ENCODE data around the gene TBC1D1. TPM values are rescaled to one million over a fixed set of nuclear protein-coding genes. Genes with fewer than 3 reads are reported as not detected.

The TBC1D1 gene
- total and polyA plus RNA-seq, 5 donors, result 86.7 to 134 (median 116) TPM

DNA sequence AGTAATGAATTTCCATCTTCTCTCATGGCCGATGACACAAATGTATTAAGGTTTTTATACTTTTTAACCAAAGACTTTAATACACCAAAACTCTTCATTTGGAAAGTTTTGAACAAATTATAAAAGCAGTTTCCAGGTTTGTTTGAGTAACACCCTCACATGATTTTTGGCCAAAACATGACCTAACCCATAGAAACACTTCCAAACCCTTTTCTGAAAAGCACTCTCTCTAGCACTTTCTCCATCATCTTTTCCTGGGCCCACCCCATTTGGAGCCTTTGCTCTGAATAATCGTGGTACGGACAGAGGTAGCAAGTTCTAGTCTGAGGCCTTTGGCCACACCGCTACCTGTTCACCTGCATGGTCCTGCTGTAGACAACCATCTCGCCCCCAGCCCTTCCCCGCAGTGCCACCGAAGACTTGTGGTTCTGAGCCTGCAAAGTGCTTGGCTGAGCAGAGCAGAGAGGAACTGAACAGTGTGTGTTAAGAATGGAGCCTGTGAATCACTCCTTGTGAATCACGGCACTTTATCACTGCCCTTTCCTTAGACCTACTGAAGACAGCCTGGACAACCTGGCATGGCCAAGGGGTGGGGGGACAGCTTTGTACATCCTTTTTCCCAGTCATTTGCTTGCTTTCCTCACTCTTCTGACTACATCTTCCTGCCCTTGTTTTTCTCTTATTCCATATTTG, 251.1 kb downstream of the TBC1D1 start:
- Histone ChIP-seq H3K9me3 (ENCODE audit: control insufficient read depth, low read length) (no peaks in the 10 kb centered on the region), H3K4me1 (ENCODE audit: control insufficient read depth, insufficient read depth, low read length) (peaks cover 3% of the 10 kb centered on the region), H3K4me3 (ENCODE audit: low read length) (no peak overlapping the region), H3K27me3 (ENCODE audit: control insufficient read depth, insufficient read depth) (no peaks in the 10 kb centered on the region), H3K27ac (ENCODE audit: low read length) (no peak overlapping the region)
- intact Hi-C loops (cut with DNase I), result no loop called here
- no peak for DNase-seq
- ATAC-seq, result peak in 1 of 2 donors; percentile 64
- WGBS, result 86% methylated on average over 8 of the region's 8 CpGs

DNA sequence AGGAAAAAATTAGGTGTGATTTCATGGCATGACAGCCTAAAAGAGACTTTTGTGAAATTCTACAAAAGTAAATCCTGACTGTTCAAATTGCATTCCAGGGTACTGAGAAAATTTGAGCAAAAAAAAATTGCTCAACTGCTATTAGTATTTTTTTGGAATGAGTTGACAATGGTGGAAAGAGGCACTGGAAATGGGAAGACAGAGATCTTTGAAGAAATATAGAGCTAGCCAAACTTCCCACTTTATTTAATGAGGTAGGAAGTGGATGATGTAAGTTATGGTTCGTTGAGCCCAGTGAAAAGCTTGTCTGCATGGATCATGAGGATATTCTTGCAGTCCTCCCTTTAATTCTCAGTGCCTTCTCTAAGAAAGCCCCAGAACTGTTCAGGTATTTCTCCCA, 253.1 kb downstream of the TBC1D1 start:
- WGBS, result 25% methylated on average over 1 of the region's 1 CpG
- intact Hi-C loops (cut with DNase I), result no loop called here
- Histone ChIP-seq H3K27me3 (ENCODE audit: control insufficient read depth, insufficient read depth) (no peaks in the 10 kb centered on the region), H3K27ac (ENCODE audit: low read length) (no peak overlapping the region), H3K9me3 (ENCODE audit: control insufficient read depth, low read length) (no peaks in the 10 kb centered on the region), H3K4me1 (ENCODE audit: control insufficient read depth, insufficient read depth, low read length) (peaks cover 3% of the 10 kb centered on the region), H3K4me3 (ENCODE audit: low read length) (no peak overlapping the region)
- ATAC-seq (no peak), DNase-seq (no peak)

DNA sequence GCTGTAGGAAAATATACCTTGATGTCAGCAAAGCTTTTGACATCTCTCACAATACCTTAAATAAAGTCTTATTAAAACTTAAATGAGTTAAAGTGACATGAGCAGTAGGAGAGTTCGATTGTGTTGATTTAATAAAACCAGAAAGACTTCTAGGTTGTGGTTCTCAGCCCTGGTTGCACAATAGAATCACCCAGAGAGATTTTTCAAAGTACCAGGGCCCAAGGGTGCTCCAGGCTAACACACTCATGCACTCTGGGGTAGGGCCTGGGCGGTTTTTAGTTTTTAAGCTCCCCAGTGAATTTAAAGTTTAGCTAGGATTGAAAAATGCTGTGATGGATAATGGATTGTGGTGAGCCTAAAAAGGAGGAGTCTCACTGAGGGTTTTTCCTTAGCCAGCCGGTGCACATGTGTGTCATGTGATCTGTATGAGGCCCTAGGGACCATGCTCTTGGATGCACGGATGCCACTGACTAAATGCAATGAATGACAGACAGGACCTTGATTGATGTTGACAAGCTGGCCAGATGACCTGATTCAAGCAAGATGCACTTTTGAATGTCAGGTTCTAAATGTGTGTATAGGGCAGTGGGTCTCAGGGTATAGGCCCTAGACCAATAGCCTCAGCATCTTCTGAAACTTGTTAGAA, 254.3 kb downstream of the TBC1D1 start:
- Histone ChIP-seq H3K27me3 (ENCODE audit: control insufficient read depth, insufficient read depth) (no peaks in the 10 kb centered on the region), H3K9me3 (ENCODE audit: control insufficient read depth, low read length) (no peaks in the 10 kb centered on the region), H3K27ac (ENCODE audit: low read length) (no peak overlapping the region), H3K4me3 (ENCODE audit: low read length) (no peak overlapping the region), H3K4me1 (ENCODE audit: control insufficient read depth, insufficient read depth, low read length) (peaks cover 5% of the 10 kb centered on the region)
- ATAC-seq, result no peak
- 57% methylated on average over 4 of the region's 4 CpGs for WGBS
- DNase-seq, result no peak
- intact Hi-C loops (cut with DNase I), result no loop called here

DNA sequence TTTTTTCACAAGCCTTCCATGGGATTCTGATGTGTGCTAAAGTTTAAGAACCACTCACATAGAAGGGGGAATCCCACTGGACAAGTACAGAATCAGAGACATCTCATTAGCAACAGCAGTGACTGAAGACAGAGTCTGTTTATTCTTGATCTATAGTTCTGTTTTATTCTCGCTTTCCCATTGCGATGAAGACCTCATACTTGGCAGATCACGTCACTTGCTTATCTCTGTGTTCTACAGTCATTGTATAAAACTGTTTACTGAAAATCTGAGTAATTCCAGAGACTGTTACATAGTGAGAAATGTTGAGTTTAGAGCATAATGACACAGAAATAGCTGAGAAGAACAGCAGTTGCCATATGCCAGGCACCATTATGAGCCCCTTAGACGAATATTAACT, 254.9 kb downstream of the TBC1D1 start:
- 47% methylated on average over 4 of the region's 4 CpGs for WGBS
- DNase-seq (no peak), ATAC-seq (peak; percentile 13 to 42)
- H3K27me3 ChIP-seq (ENCODE audit: control insufficient read depth, insufficient read depth), result no peaks in the 10 kb centered on the region
- no peak overlapping the region for H3K4me3 ChIP-seq (ENCODE audit: low read length)
- intact Hi-C loops (cut with DNase I), result no loop called here
- H3K9me3 ChIP-seq (ENCODE audit: control insufficient read depth, low read length), result no peaks in the 10 kb centered on the region
- peaks cover 5% of the 10 kb centered on the region for H3K4me1 ChIP-seq (ENCODE audit: control insufficient read depth, insufficient read depth, low read length)
- no peak overlapping the region for H3K27ac ChIP-seq (ENCODE audit: low read length)

DNA sequence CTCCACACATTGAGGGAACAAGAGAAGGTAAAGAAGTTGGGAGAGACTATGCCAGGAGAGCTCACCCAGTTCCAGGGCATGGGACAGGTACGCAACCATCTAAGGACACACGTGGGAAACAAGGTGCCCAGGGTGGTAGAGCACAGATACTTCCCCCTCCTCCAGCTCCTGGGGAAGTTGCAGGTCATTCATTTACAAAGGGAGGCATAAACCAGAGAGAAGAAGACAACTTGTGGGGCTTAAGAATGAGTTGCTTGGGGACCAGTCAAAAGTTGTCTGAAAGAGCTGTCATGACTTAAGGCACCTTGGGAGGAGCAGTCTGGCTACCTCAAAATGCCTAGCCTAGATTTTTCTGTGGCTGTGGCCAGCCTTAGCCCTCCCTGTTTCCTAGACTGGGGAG, 255.5 kb downstream of the TBC1D1 start:
- DNase-seq, result no peak
- 85% methylated on average over 2 of the region's 2 CpGs for WGBS
- peaks cover 5% of the 10 kb centered on the region for H3K4me1 ChIP-seq (ENCODE audit: control insufficient read depth, insufficient read depth, low read length)
- no peaks in the 10 kb centered on the region for H3K9me3 ChIP-seq (ENCODE audit: control insufficient read depth, low read length)
- no peak overlapping the region for H3K4me3 ChIP-seq (ENCODE audit: low read length)
- H3K27me3 ChIP-seq (ENCODE audit: control insufficient read depth, insufficient read depth), result no peaks in the 10 kb centered on the region
- H3K27ac ChIP-seq (ENCODE audit: low read length), result no peak overlapping the region
- intact Hi-C loops (cut with DNase I), result no loop called here
- ATAC-seq, result no peak

DNA sequence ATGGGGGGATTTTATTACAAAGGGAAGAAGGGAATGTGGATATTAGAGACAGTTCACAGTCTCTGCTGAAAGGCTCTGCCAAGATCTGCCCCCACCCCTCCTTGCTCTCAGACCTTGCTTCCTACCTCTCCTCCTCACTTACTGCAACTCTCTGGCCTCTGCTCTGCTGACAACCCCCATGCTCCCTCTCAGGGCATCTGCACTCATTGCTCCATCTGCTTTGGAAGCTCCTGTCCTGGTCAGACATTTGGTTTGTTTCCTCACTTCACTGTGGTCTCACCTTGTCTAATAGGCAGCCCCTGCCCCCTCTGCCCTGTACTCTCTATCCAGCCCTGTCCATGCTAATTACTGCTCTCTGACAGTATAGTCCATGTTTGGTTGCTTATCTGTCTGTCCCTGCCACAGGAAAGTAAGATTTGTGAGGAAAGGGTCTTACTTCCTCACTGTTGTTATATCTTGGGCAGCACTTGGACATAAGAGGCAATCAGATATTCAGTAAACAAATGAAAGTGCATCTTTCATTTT, 258.6 kb downstream of the TBC1D1 start:
- no peak overlapping the region for H3K27ac ChIP-seq (ENCODE audit: low read length)
- intact Hi-C loops (cut with DNase I), result no loop called here

DNA sequence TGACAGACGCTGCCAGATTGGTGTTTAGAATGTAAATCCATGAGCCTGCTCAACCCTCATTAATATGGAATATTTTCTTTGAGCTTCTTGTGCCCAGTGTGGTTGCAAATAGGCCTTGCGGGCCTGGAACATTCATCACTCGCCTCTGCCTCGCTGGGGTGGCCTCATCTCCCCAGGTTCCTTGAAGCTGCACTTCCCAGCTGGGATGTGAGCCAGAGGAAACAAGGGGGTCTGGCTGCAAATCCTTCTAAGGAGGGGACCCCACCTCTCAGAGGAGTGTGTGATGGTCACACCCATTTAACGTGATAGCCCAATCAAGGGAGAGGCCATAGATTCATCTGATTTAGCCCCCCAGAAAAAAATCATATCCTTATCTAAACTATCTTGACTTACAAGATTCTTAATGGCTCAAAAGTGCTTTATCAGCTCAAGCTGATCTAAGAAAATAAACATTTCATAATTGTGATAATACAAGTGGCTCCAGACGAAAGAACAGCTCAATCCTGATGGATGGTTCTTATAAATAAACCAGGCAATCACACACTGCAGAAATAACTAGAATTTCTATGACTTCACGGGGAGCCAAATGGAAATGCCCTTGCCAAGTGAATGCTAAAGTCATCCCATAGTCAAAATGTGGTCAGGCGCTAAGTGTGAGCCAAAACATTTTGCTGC, 259.2 kb downstream of the TBC1D1 start:
- WGBS, result 69% methylated on average over 8 of the region's 8 CpGs
- no peak overlapping the region for H3K4me3 ChIP-seq (ENCODE audit: low read length)
- intact Hi-C loops (cut with DNase I), result no loop called here
- no peak for ATAC-seq
- no peaks in the 10 kb centered on the region for H3K9me3 ChIP-seq (ENCODE audit: control insufficient read depth, low read length)
- no peak overlapping the region for H3K27ac ChIP-seq (ENCODE audit: low read length)
- DNase-seq, result no peak
- no peaks in the 10 kb centered on the region for H3K27me3 ChIP-seq (ENCODE audit: control insufficient read depth, insufficient read depth)
- peaks cover 5% of the 10 kb centered on the region for H3K4me1 ChIP-seq (ENCODE audit: control insufficient read depth, insufficient read depth, low read length)

More for the DNA sequence above, 258.6 kb downstream of the TBC1D1 start:
- Histone ChIP-seq H3K27me3 (ENCODE audit: control insufficient read depth, insufficient read depth) (no peaks in the 10 kb centered on the region), H3K4me1 (ENCODE audit: control insufficient read depth, insufficient read depth, low read length) (peaks cover 5% of the 10 kb centered on the region), H3K4me3 (ENCODE audit: low read length) (no peak overlapping the region), H3K9me3 (ENCODE audit: control insufficient read depth, low read length) (no peaks in the 10 kb centered on the region)
- DNase-seq (no peak), ATAC-seq (no peak)

DNA sequence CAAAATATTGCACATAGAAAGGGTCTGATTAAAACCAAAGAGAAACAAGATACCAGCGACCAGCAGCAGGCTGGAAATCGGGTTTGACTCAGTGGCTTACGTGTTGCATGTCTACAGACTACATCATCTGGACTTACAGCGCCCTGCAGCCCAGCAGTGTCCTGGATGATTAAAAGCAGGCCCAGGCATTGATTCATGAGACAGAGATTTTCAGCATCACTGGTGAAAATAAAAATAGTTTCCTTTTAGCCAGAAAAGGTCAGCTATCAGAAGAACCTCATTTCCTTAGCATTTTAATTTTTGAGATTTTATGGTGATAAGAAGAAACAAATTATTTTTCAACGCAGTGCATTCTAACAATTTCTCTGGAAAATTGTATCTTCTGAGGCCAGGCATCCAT, 259.9 kb downstream of the TBC1D1 start:
- DNase-seq (no peak), ATAC-seq (no peak)
- WGBS, result 75% methylated on average over 5 of the region's 5 CpGs
- H3K4me3 ChIP-seq (ENCODE audit: low read length), result no peak overlapping the region
- peaks cover 6% of the 10 kb centered on the region for H3K4me1 ChIP-seq (ENCODE audit: control insufficient read depth, insufficient read depth, low read length)
- H3K9me3 ChIP-seq (ENCODE audit: control insufficient read depth, low read length), result no peaks in the 10 kb centered on the region
- no peak overlapping the region for H3K27ac ChIP-seq (ENCODE audit: low read length)
- H3K27me3 ChIP-seq (ENCODE audit: control insufficient read depth, insufficient read depth), result no peaks in the 10 kb centered on the region
- intact Hi-C loops (cut with DNase I), result no loop called here

DNA sequence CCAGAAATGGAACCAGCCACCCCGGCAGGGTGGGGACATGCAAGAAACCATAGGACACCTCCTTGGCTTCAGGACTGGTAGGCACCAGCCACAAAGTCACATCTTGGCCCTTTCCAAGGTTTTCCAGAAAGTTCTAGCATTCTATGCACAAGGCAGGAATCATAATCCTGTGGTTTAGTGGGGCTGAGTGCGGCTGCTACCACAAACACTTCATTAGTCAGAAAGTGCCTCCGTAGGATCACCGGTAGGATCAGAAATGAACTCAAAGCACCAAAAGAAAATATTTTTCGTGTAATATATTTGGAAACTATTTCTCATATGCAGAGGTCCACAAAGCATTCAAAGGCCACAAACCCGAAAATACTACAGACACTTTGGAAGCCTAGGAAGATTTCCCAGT, 261.0 kb downstream of the TBC1D1 start:
- H3K9me3 ChIP-seq (ENCODE audit: control insufficient read depth, low read length), result no peaks in the 10 kb centered on the region
- WGBS, result 90% methylated on average over 6 of the region's 6 CpGs
- H3K4me1 ChIP-seq (ENCODE audit: control insufficient read depth, insufficient read depth, low read length), result peaks cover 6% of the 10 kb centered on the region
- ATAC-seq, result no peak
- no peak for DNase-seq
- no peak overlapping the region for H3K4me3 ChIP-seq (ENCODE audit: low read length)
- no peak overlapping the region for H3K27ac ChIP-seq (ENCODE audit: low read length)
- H3K27me3 ChIP-seq (ENCODE audit: control insufficient read depth, insufficient read depth), result no peaks in the 10 kb centered on the region
- intact Hi-C loops (cut with DNase I), result no loop called here

DNA sequence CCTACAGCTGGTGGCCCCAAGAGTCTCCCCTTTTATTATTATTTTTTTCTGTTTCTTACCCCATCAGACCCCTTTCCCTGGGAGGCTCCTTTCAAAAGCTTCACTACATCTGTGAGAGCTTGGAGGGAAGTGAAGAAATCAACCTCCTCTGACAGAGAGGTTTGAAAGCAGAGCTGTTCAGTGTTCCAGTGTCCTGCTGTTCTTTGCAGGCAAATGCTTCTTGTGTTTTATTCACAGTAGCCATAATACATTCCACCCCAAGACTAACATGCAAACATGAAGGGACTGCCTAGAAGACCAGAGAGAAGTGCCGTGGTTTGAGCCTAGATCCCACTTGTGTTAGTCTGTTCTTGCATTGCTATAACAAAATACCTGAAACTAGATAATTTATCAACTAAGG, 261.4 kb downstream of the TBC1D1 start:
- intact Hi-C loops (cut with DNase I), result no loop called here
- DNase-seq (no peak), ATAC-seq (no peak)
- Histone ChIP-seq H3K4me3 (ENCODE audit: low read length) (no peak overlapping the region), H3K27ac (ENCODE audit: low read length) (no peak overlapping the region), H3K4me1 (ENCODE audit: control insufficient read depth, insufficient read depth, low read length) (peaks cover 6% of the 10 kb centered on the region), H3K9me3 (ENCODE audit: control insufficient read depth, low read length) (no peaks in the 10 kb centered on the region), H3K27me3 (ENCODE audit: control insufficient read depth, insufficient read depth) (no peaks in the 10 kb centered on the region)
- WGBS, result 89% methylated on average over 1 of the region's 1 CpG

DNA sequence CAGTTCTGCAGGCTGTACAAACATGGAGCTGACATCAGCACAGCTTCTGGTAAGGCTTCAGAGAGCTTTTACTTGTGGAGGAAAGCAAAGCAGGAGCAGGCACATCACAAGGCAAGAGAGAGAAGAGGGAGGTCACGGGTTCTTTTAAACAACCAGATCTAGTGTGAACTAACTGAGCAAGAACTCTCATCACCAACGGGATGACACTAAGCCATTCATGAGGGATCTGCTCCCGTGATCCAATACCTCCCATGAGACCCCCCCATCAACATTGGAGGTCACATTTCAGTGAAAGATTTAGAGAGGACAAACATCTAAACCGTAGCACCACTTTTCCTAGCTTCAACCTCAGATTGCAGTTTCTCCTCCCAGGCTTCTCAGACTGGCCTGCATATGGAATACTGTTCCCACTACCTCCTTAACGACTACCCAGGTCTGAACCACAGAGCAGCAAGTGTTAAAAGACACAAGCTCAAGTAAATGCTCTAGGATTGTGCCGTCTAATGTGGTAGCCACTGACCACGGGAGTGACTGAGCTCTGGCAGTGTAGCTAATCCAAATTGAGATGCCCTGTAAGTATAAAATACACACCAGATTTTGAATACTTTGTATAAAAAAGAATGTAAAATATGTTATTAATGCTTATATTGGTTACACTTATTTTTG, 262.0 kb downstream of the TBC1D1 start:
- ATAC-seq, result no peak
- H3K4me3 ChIP-seq (ENCODE audit: low read length), result no peak overlapping the region
- intact Hi-C loops (cut with DNase I), result no loop called here
- H3K4me1 ChIP-seq (ENCODE audit: control insufficient read depth, insufficient read depth, low read length), result peaks cover 6% of the 10 kb centered on the region
- H3K9me3 ChIP-seq (ENCODE audit: control insufficient read depth, low read length), result no peaks in the 10 kb centered on the region
- 82% methylated on average over 7 of the region's 7 CpGs for WGBS
- H3K27me3 ChIP-seq (ENCODE audit: control insufficient read depth, insufficient read depth), result no peaks in the 10 kb centered on the region
- no peak for DNase-seq
- H3K27ac ChIP-seq (ENCODE audit: low read length), result no peak overlapping the region
